ENCODE data around the gene PGAM1. TPM values are rescaled to one million over a fixed set of nuclear protein-coding genes. Genes with fewer than 3 reads are reported as not detected.

The PGAM1 gene
- total RNA-seq, 2 experiments from 2014 or later: 1,193 to 1,205 TPM

DNA sequence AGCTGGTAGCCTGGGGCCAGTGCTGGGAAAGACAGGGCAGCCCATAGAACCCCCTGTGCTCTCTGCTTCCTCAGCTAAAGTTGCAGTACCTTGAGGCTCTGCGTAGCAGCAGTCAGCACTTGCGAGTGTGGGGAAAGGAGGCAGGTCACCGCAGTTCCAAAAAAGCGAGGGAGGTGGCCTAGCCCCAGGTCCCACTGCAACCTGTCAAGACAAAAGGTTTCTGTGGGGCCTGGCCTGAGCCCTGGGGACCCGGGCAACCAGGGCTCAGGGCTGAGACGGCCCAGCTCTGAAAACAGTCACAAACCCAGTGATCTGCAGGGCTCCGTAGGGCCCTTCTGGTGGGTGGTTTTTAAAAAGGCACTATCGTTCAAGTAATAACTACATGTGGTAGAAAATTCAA, 44.4 kb upstream of the PGAM1 start:
- Mint-ChIP-seq H3K4me1 (ENCODE audit: low read depth) (no peaks in the 10 kb centered on the region), H3K27ac (no peak overlapping the region), H3K36me3 (ENCODE audit: low read depth) (peaks cover 20% of the 10 kb centered on the region), H3K27me3 (no peaks in the 10 kb centered on the region), H3K9me3 (no peaks in the 10 kb centered on the region), H3K4me3 (no peak overlapping the region)
- ATAC-seq (no peak), DNase-seq (no peak)
- no peak for TF ChIP-seq CTCF (IDR thresholded peaks at IDR 0.05)
- intact Hi-C loops (cut with micrococcal nuclease): no loop called here
- ChIA-PET POLR2A (interaction anchor here (1.2 kb wide), 1 partner anchor 9 kb away, joined by 4 read pairs; no protein-coding TSS in a partner anchor), CTCF (no interaction called here)

DNA sequence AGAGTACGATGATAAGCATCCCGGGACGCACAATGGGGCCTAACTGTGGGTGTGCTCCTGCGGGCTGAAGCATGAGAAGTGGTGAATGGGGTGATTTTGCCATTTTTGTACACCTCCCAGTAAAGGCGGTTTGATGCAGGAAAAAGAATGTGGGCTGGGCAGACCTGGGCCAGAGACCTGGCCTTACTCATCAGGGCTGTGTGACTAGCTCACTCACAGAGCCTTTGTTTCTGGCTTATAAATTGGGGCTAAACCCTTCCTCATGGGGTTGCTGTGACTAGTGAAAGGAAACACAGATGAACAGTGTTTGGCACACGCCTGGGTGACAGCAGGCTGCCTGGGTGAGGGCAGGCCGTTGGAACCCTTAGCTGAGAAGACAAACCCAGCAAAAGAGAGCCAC, 42.8 kb upstream of the PGAM1 start:
- H3K27me3 Mint-ChIP-seq: no peaks in the 10 kb centered on the region
- no peaks in the 10 kb centered on the region for H3K9me3 Mint-ChIP-seq
- DNase-seq (no peak), ATAC-seq (no peak)
- POLR2A ChIA-PET: interaction anchor here (0.7 to 0.8 kb wide), 2 partner anchors 17 to 71 kb away, joined by 3 read pairs; no protein-coding TSS in a partner anchor
- intact Hi-C loops (cut with micrococcal nuclease): no loop called here
- CTCF ChIA-PET: no interaction called here
- TF ChIP-seq CTCF (IDR thresholded peaks at IDR 0.05): no peak
- no peaks in the 10 kb centered on the region for H3K4me1 Mint-ChIP-seq (ENCODE audit: low read depth)
- H3K27ac Mint-ChIP-seq: no peak overlapping the region
- H3K36me3 Mint-ChIP-seq (ENCODE audit: low read depth): peaks cover 19% of the 10 kb centered on the region
- no peak overlapping the region for H3K4me3 Mint-ChIP-seq

- H3K27me3 Mint-ChIP-seq: no peaks in the 10 kb centered on the region
Observed at GRCh38 chr10:97384156-97384555, 41.8 kb upstream of the PGAM1 start.

DNA sequence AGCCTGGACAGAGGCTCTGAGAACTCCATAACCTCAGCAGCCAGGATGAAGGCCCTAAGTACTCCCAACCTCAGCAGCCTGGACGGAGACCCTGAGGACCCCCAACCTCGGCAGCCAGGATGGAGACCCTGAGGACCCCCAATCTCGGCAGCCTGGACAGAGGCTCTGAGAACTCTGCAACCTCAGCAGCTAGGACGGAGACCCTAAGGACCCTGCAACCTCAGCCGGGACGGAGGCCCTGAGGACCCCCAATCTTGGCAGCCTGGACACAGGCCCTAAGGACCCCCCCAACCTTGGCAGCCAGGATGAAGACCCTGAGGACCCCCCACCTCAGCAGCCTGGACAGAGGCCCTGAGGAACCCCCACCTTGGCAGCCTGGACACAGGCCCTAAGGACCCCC, 41.4 kb upstream of the PGAM1 start:
- TF ChIP-seq CTCF (IDR thresholded peaks at IDR 0.05): no peak
- POLR2A ChIA-PET: no interaction called here
- H3K36me3 Mint-ChIP-seq (ENCODE audit: low read depth): peaks cover 25% of the 10 kb centered on the region
- H3K4me3 Mint-ChIP-seq: no peak overlapping the region
- H3K9me3 Mint-ChIP-seq: no peaks in the 10 kb centered on the region
- ATAC-seq: no peak
- CTCF ChIA-PET: no interaction called here
- no peaks in the 10 kb centered on the region for H3K27me3 Mint-ChIP-seq
- intact Hi-C loops (cut with micrococcal nuclease): no loop called here
- H3K4me1 Mint-ChIP-seq (ENCODE audit: low read depth): no peaks in the 10 kb centered on the region
- DNase-seq: no peak
- H3K27ac Mint-ChIP-seq: no peak overlapping the region

More at GRCh38 chr10:97384156-97384555, 41.8 kb upstream of the PGAM1 start:
- ChIA-PET POLR2A (interaction anchor here (0.7 kb wide), 1 partner anchor 72 kb away, joined by 3 read pairs; no protein-coding TSS in a partner anchor), CTCF (interaction anchor here (0.8 kb wide), 1 partner anchor 311 kb away, joined by 4 read pairs; no protein-coding TSS in a partner anchor)
- no peak overlapping the region for H3K4me3 Mint-ChIP-seq
- ATAC-seq (no peak), DNase-seq (no peak)
- H3K27ac Mint-ChIP-seq: no peak overlapping the region
- H3K9me3 Mint-ChIP-seq: no peaks in the 10 kb centered on the region
- intact Hi-C loops (cut with micrococcal nuclease): no loop called here
- no peaks in the 10 kb centered on the region for H3K4me1 Mint-ChIP-seq (ENCODE audit: low read depth)
- peaks cover 23% of the 10 kb centered on the region for H3K36me3 Mint-ChIP-seq (ENCODE audit: low read depth)
- no peak for TF ChIP-seq CTCF (IDR thresholded peaks at IDR 0.05)

GRCh38 chr10:97385565-97385964, 40.4 kb upstream of the PGAM1 start:
- no peak for TF ChIP-seq CTCF (IDR thresholded peaks at IDR 0.05)
- Mint-ChIP-seq H3K27me3 (no peaks in the 10 kb centered on the region), H3K4me1 (ENCODE audit: low read depth) (no peaks in the 10 kb centered on the region), H3K4me3 (no peak overlapping the region), H3K27ac (no peak overlapping the region), H3K9me3 (no peaks in the 10 kb centered on the region), H3K36me3 (ENCODE audit: low read depth) (peaks cover 31% of the 10 kb centered on the region)
- ATAC-seq (no peak), DNase-seq (no peak)
- CTCF ChIA-PET: interaction anchor here (1.1 kb wide), 1 partner anchor 78 kb away, joined by 3 read pairs; no protein-coding TSS in a partner anchor
- intact Hi-C loops (cut with micrococcal nuclease): no loop called here
- POLR2A ChIA-PET: interaction anchor here (0.8 kb wide), 1 partner anchor 52 kb away, joined by 3 read pairs; no protein-coding TSS in a partner anchor
